WTC11 (cell line): Measurements from ENCODE around the gene GPR68. TPM values are rescaled to one million over a fixed set of nuclear protein-coding genes. Genes with fewer than 3 reads are reported as not detected.

ENCODE experiments used
- ATAC-seq: fragments of 200-7000 bp; cut with Tn5 transposase; 2 replicates; pipeline ENCODE4 v1.10.0; 2021; ENCODE audit warnings: mild to moderate bottlenecking, moderate library complexity
- CTCF ChIA-PET: fragments of 300-600 bp; sonication (Branson Sonifier 250); formaldehyde crosslinking; loops from one replicate; lab custom pipeline; 2021; ENCODE audit warnings: antibody characterized with exemption; lab: Charles Lee
- POLR2A ChIA-PET: fragments of 350-600 bp; sonication (Branson Sonifier 250); formaldehyde crosslinking; loops from one replicate; lab custom pipeline; 2021; ENCODE audit warnings: antibody characterized with exemption; lab: Charles Lee
- DNase-seq: peaks from one replicate; pipeline ENCODE4 v3.0.0; 2021; ENCODE audit warnings: low spot score
- H3K27ac Mint-ChIP-seq: 2 replicates; pipeline ENCODE4 v1.8.0; 2021; ENCODE audit warnings: mixed read lengths
- H3K27me3 Mint-ChIP-seq: 2 replicates; pipeline ENCODE4 v1.8.0; 2021; ENCODE audit warnings: low read depth, mild to moderate bottlenecking, moderate library complexity, mixed read lengths
- H3K36me3 Mint-ChIP-seq: 2 replicates; pipeline ENCODE4 v1.8.0; 2021; ENCODE audit warnings: mixed read lengths
- H3K4me1 Mint-ChIP-seq: 2 replicates; pipeline ENCODE4 v1.8.0; 2022; ENCODE audit warnings: mixed read lengths
- H3K4me3 Mint-ChIP-seq: 2 replicates; pipeline ENCODE4 v1.8.0; 2021; ENCODE audit warnings: mild to moderate bottlenecking, moderate library complexity, mixed read lengths
- H3K9me3 Mint-ChIP-seq: 2 replicates; pipeline ENCODE4 v1.8.0; 2021; ENCODE audit warnings: mixed read lengths
- AFF4 ChIP-seq: sonication (generic); formaldehyde crosslinking; IDR thresholded peaks from 2 replicates; pipeline ENCODE4 v1.8.1; 2023; ENCODE audit warnings: mild to moderate bottlenecking, missing genetic modification reagents, borderline replicate concordance
- CDX4 ChIP-seq: fragments of 250-450 bp; sonication (Bioruptor Pico); IDR thresholded peaks from 2 replicates; pipeline ENCODE4 v1.9.0; 2021; ENCODE audit warnings: moderate library complexity, mild to moderate bottlenecking, inconsistent platforms, borderline replicate concordance
- CREB1 ChIP-seq: sonication (generic); formaldehyde crosslinking; IDR thresholded peaks from 2 replicates; pipeline ENCODE4 v1.8.0; 2023; ENCODE audit warnings: mild to moderate bottlenecking, missing genetic modification reagents
- CREM ChIP-seq: sonication (generic); formaldehyde crosslinking; IDR thresholded peaks from 2 replicates; pipeline ENCODE4 v1.8.1; 2022; ENCODE audit warnings: mild to moderate bottlenecking, missing genetic modification reagents, moderate library complexity
- ERG ChIP-seq: fragments of 250-450 bp; sonication (Bioruptor Pico); IDR thresholded peaks from 2 replicates; pipeline ENCODE4 v1.8.0; 2021; ENCODE audit warnings: mild to moderate bottlenecking
- ESRRA ChIP-seq: sonication (generic); formaldehyde crosslinking; IDR thresholded peaks from 2 replicates; pipeline ENCODE4 v1.8.1; 2022; ENCODE audit warnings: mild to moderate bottlenecking, missing genetic modification reagents, borderline replicate concordance
- ETV6 ChIP-seq: sonication (generic); formaldehyde crosslinking; IDR thresholded peaks from 2 replicates; pipeline ENCODE4 v1.8.1; 2022; ENCODE audit warnings: mild to moderate bottlenecking, missing genetic modification reagents
- FOXJ3 ChIP-seq: sonication (generic); formaldehyde crosslinking; IDR thresholded peaks from 2 replicates; pipeline ENCODE4 v1.9.0; 2021; ENCODE audit warnings: missing genetic modification reagents, mild to moderate bottlenecking, borderline replicate concordance
- FOXP4 ChIP-seq: sonication (generic); formaldehyde crosslinking; IDR thresholded peaks from 2 replicates; pipeline ENCODE4 v1.8.0; 2022; ENCODE audit warnings: mild to moderate bottlenecking, missing genetic modification reagents
- IRF2 ChIP-seq: sonication (generic); formaldehyde crosslinking; IDR thresholded peaks from 2 replicates; pipeline ENCODE4 v1.8.0; 2022; ENCODE audit warnings: low read depth, missing genetic modification reagents, borderline replicate concordance
- JAZF1 ChIP-seq: fragments of 250-450 bp; sonication (Bioruptor Pico); IDR thresholded peaks from 2 replicates; pipeline ENCODE4 v1.9.0; 2021; ENCODE audit warnings: moderate library complexity, mild to moderate bottlenecking, inconsistent platforms
- JUN ChIP-seq: sonication (generic); formaldehyde crosslinking; IDR thresholded peaks from 2 replicates; pipeline ENCODE4 v1.8.0; 2023; ENCODE audit warnings: mild to moderate bottlenecking, missing genetic modification reagents
- MXD4 ChIP-seq: fragments of 250-450 bp; sonication (Bioruptor Pico); IDR thresholded peaks from 2 replicates; pipeline ENCODE4 v1.8.0; 2021; ENCODE audit warnings: mild to moderate bottlenecking, moderate library complexity, borderline replicate concordance
- NR3C1 ChIP-seq: sonication (generic); formaldehyde crosslinking; conservative IDR thresholded peaks from 2 replicates; pipeline ENCODE4 v1.8.1; 2023; ENCODE audit warnings: low read depth, mild to moderate bottlenecking, missing genetic modification reagents
- RELA ChIP-seq: sonication (generic); formaldehyde crosslinking; IDR thresholded peaks from 2 replicates; pipeline ENCODE4 v1.8.1; 2022; ENCODE audit warnings: missing genetic modification reagents, mild to moderate bottlenecking, borderline replicate concordance
- RORB ChIP-seq: fragments of 250-450 bp; sonication (Bioruptor Pico); IDR thresholded peaks from 2 replicates; pipeline ENCODE4 v1.9.0; 2021; ENCODE audit warnings: mild to moderate bottlenecking
- SMAD3 ChIP-seq: sonication (generic); formaldehyde crosslinking; IDR thresholded peaks from 2 replicates; pipeline ENCODE4 v1.8.0; 2022; ENCODE audit warnings: missing genetic modification reagents, mild to moderate bottlenecking, borderline replicate concordance
- SP1 ChIP-seq: sonication (generic); formaldehyde crosslinking; conservative IDR thresholded peaks from 2 replicates; pipeline ENCODE4 v1.8.1; 2022; ENCODE audit warnings: missing genetic modification reagents
- USF1 ChIP-seq: sonication (generic); formaldehyde crosslinking; IDR thresholded peaks from 2 replicates; pipeline ENCODE4 v1.8.0; 2022; ENCODE audit warnings: mild to moderate bottlenecking, missing genetic modification reagents
- ZBTB21 ChIP-seq: sonication (generic); formaldehyde crosslinking; IDR thresholded peaks from 2 replicates; pipeline ENCODE4 v1.8.1; 2023; ENCODE audit warnings: mild to moderate bottlenecking, missing genetic modification reagents, borderline replicate concordance
- ZNF232 ChIP-seq: sonication (generic); formaldehyde crosslinking; IDR thresholded peaks from 2 replicates; pipeline ENCODE4 v1.8.0; 2022; ENCODE audit warnings: mild to moderate bottlenecking, missing genetic modification reagents
- ZNF512 ChIP-seq: sonication (generic); formaldehyde crosslinking; IDR thresholded peaks from 2 replicates; pipeline ENCODE4 v1.8.1; 2022; ENCODE audit warnings: missing genetic modification reagents, borderline replicate concordance
- total RNA-seq: library from RNA; stranded (reverse); gene quantifications from 3 replicates; pipeline ENCODE4 v1.2.3, GENCODE V29; 2021

The GPR68 gene
- total RNA-seq, 1 experiment from 2014 or later, result 0.28 TPM

- H3K36me3 Mint-ChIP-seq, result peaks cover 37% of the 10 kb centered on the region
- ChIA-PET CTCF (interaction anchor here (0.7 to 3.1 kb wide), 7 partner anchors 9 to 375 kb away, joined by 3 to 19 read pairs (median 5); no protein-coding TSS in a partner anchor), POLR2A (no interaction called here)
- DNase-seq (no peak), ATAC-seq (no peak)
- H3K27ac Mint-ChIP-seq, result no peak overlapping the region; the same call in 1 of the 2 replicates
- H3K9me3 Mint-ChIP-seq, result no peaks in the 10 kb centered on the region
- no peaks in the 10 kb centered on the region for H3K27me3 Mint-ChIP-seq
- H3K4me3 Mint-ChIP-seq, result no peak overlapping the region
- no peak for TF ChIP-seq RORB (CRISPR knock-in tag)
- no peak for TF ChIP-seq ERG (CRISPR knock-in tag)
- TF ChIP-seq SMAD3 (CRISPR knock-in tag), result no peak
- no peak for TF ChIP-seq JAZF1 (CRISPR knock-in tag)
- TF ChIP-seq ZNF232 (CRISPR knock-in tag), result no peak
- TF ChIP-seq FOXJ3 (CRISPR knock-in tag), result no peak
- TF ChIP-seq AFF4, result no peak
- TF ChIP-seq ESRRA (CRISPR knock-in tag), result no peak
- TF ChIP-seq CREB1, result no peak
- no peak for TF ChIP-seq FOXP4 (CRISPR knock-in tag)
- no peak for TF ChIP-seq NR3C1 (CRISPR knock-in tag)
- TF ChIP-seq IRF2, result no peak
- no peak for TF ChIP-seq ZNF512 (CRISPR knock-in tag)
- H3K4me1 Mint-ChIP-seq, result no peaks in the 10 kb centered on the region
These were observed 33.3 kb upstream of the GPR68 start for GRCh38 chr14:91277546-91278382.

GRCh38 chr14:91274796-91275195 lies 30.3 kb upstream of the GPR68 start:
- Mint-ChIP-seq H3K36me3 (peaks cover 28% of the 10 kb centered on the region), H3K9me3 (no peaks in the 10 kb centered on the region), H3K4me3 (no peak overlapping the region), H3K4me1 (no peaks in the 10 kb centered on the region), H3K27me3 (no peaks in the 10 kb centered on the region), H3K27ac (no peak overlapping the region)
- DNase-seq (no peak), ATAC-seq (no peak)
- POLR2A ChIA-PET, result no interaction called here
- CTCF ChIA-PET, result interaction anchor here (1.8 kb wide), 1 partner anchor 12 kb away, joined by 9 read pairs; no protein-coding TSS in a partner anchor
- TF ChIP-seq FOXP4 (CRISPR knock-in tag) (no peak), USF1 (CRISPR knock-in tag) (no peak), ZBTB21 (CRISPR knock-in tag) (no peak), ESRRA (CRISPR knock-in tag) (no peak), JUN (CRISPR knock-in tag) (no peak), RORB (CRISPR knock-in tag) (no peak), ETV6 (no peak), RELA (CRISPR knock-in tag) (no peak), IRF2 (no peak), SP1 (CRISPR knock-in tag) (no peak), CREM (CRISPR knock-in tag) (no peak), MXD4 (CRISPR knock-in tag) (no peak), CDX4 (CRISPR knock-in tag) (no peak)
